VCaP (cell line): Measurements from ENCODE around the gene DNAJC22.

Source experiments
- H3K27ac ChIP-seq: fragments of 450-650 bp; 2 replicates; pipeline ENCODE4 v1.5.1; 2017
- TF ChIP-seq, protein P1 (sequence below): fragments of 450-650 bp; conservative IDR thresholded peaks from 2 replicates; pipeline ENCODE4 v1.5.1; 2017; ENCODE audit warnings: mild to moderate bottlenecking, moderate library complexity

DNAJC22 gene

DNA sequence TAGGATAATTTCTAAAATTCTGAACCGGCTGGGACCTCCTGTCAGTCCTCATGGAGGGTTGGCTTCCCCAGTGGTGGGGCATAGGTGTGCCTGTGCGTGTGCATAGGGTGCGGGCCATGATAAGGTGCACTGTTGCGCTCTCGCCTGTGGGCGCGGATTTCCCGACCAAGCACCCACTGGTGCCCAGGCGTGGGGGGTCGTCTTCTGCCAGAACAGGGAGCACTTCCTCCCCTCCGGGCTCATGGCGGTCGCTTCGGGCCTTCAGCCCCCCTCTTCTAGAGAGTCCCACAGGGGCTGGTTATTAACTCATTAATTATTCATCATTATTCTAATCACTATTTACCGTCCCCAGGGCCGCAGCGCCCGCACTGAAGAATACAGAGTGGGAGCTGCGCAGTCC is 12.5 kb upstream of the DNAJC22 start:
- TF ChIP-seq, protein P1, sequence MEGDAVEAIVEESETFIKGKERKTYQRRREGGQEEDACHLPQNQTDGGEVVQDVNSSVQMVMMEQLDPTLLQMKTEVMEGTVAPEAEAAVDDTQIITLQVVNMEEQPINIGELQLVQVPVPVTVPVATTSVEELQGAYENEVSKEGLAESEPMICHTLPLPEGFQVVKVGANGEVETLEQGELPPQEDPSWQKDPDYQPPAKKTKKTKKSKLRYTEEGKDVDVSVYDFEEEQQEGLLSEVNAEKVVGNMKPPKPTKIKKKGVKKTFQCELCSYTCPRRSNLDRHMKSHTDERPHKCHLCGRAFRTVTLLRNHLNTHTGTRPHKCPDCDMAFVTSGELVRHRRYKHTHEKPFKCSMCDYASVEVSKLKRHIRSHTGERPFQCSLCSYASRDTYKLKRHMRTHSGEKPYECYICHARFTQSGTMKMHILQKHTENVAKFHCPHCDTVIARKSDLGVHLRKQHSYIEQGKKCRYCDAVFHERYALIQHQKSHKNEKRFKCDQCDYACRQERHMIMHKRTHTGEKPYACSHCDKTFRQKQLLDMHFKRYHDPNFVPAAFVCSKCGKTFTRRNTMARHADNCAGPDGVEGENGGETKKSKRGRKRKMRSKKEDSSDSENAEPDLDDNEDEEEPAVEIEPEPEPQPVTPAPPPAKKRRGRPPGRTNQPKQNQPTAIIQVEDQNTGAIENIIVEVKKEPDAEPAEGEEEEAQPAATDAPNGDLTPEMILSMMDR, result no peak
- H3K27ac ChIP-seq, result no peak overlapping the region

DNA sequence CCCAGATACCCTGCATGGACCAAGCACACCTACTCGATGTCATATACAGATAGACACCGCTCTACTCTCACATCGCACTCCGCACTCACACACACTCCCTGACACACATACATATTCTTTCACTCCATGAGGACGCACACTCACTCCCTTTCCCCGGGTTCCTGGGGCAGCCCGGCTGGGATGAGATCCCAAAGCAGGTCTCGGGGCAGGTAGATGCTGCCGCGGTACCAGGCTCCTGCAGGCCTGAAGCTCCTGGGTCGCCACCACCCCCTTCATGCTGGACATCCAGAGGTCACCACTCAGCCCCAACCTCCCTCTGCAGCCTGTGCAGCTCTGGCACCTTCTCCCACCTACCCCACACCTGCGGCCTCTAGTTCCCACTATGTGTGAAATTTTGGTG is 12.0 kb upstream of the DNAJC22 start:
- H3K27ac ChIP-seq, result no peak overlapping the region
- TF ChIP-seq, protein P1, result no peak

DNA sequence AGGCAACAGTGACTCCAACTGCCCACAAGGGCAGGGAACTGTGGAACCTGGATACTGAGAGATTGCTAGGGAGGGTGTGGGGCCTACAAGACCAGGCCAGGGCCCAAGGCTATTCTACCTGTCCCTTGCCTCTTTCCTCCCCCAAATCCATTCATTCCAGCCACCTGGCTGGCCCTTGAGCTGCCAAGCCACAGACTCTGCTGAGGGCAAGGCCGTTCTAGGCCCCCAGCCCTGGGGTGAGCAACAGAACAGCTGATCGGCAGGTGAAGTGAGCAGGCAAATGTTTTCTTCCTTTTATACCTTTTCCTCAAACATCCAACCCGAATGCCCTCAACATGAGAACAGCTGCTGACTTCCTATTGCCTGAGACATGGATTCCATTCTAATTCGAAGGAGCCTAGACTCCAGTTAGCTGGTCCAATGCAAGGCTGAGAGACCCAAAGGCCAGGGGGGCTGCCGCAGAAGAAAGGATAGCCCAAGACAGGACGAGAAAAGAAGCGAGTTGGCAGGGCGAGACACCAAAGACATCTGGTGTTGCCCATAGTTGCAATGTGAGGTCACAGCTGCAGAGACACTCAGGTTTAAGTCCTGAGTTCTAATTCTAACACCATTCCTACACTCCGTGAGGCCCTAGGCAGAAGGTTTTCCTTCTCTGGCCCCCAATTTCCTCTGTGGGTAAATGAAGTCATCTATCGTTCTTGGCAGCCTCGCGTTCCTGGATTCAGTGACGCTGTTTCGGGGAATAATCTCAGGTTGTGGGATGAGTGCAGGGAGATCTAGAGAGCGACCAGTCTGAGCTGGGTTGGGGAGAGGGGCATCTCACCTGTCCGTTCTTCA is 11.4 kb upstream of the DNAJC22 start:
- TF ChIP-seq, protein P1, result no peak
- no peak overlapping the region for H3K27ac ChIP-seq

DNA sequence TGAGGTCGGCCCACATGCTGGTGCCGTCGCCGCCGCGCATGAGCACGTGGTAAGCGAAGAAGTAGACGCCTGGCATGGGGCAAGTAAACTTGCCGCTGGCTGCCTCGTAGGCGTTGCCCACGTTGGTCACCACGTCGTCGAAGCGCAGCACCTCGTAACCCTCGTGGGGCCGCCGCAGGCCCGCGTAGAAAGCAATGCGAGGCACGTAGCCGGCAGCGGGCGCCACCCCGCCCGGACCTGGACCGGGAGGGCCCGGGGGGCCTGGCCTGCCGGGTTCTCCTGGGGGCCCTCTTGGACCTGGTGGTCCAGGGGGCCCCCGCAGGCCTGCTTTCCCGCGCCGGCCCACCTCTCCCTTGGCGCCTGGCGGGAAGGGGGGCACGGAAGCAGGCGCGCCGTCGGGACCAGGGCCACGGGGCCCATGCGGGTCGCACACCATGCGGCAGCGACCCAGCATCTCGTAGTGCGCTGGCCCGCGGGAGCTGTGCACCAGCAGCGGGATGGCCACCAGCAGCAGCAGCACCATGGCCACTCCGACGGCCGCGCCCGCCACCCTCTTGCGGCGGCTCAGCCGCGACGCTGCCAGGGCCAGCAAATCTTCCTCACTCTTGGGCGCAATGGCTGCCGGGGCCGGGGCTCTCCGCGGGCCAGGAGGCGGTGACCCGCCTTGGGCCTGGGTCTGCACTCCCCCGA is 10.6 kb upstream of the DNAJC22 start:
- TF ChIP-seq, protein P1, result no peak
- no peak overlapping the region; the same call in 1 of the 2 replicates for H3K27ac ChIP-seq

DNA sequence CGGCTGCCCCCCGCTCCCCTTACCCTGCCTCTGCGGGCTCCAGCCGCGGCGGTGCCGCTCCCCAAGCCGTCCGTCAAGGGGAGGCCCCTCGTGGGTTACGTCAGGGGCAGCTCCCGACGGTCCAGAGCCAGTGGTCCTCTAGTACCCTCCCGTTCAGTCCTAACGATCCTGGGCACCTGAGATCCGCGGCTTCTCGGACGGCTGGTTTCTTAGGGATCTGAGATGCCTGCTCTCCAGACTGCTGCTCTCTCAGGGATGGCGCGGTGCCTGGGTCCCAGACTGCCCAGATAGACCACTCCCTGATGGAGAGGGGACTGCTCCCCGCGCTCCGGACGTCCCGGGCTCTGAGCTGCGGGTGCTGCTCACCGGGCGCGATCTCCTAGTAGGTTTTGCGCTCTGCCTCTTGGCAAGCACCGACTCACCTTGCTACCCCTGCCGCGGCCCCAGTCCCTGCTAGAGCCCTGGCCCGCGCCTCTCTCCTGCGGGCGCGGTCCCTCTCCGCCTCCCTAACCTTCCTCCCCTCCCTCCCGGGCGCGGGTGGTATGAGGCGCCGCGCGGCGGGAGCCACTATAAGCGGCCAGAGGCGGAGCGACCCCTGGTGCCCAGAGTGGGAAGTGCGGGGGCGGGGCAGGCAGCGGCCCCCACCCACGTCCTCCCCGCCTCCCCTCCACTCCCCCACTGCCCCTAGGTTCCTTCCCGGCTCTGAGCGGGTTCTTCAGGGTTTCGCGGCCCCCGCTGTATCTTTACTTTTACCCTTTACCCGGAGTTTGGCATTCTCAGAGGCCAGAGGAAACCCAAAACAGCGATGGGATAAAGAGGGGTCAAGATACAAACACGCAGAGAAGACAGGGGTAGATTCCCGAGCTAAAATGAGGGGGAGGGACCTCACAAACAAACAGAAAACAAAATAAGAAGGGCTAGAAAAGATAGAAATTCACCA is 9.8 kb upstream of the DNAJC22 start, which contains the start of gene C1QL4:
C1QL4 (minus strand) TSS at position 544 of the 940 bp plus-strand sequence. CDS start 711 bp downstream, outside the sequence.
- TF ChIP-seq, protein P1, result peak; percentile 99
- peak within 1 kb of the TSS; percentile 30; the same call in 1 of the 2 replicates for H3K27ac ChIP-seq

DNA sequence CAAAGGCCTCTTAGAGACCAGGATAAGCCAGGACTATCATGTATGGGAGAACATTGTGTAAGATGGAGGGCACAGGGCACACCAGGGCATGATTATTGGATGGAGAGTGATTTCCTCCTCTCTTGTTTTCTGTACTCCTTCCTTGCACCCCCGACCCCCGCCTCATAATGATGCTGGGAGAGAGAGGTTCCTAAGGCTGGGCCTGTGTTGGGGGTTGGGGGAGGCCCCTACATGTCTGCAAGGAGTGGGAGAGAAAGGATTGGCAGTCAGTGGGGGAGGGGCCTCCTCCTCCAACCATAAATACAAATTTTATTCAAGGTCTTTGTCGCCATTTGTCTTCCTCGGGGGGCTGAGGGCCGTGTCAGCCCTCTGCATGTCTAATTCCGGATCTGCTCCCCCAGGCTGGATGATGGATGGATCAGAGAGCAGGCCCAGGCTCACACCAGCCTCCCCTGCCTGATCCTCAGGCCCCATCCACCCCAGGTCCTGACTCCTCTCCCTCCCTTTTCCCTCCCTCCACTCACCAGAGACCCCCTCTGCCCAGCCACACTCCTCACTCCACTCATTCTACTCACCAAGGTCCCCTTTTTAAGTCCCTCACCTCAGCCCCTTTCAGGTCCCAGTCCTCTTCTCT is 7.7 kb upstream of the DNAJC22 start:
- TF ChIP-seq, protein P1, result no peak
- H3K27ac ChIP-seq, result no peak overlapping the region
